K562 (cell line): ENCODE results near the gene PLPP7. TPM values are rescaled to one million over a fixed set of nuclear protein-coding genes. Genes with fewer than 3 reads are reported as not detected.

ENCODE experiments used
- ATAC-seq: fragments of 200-7000 bp; cut with Tn5 transposase; 3 replicates; pipeline ENCODE4 v1.9.1; 2020; ENCODE audit warnings: moderate library complexity
- BruUV-seq: library from RNA; stranded (reverse); fragments of 400-500 nt; replicated peaks from 2 replicates; lab custom pipeline; 2021; lab: Mats Ljungman, UMichigan
- CTCF ChIA-PET: fragments of 300-600 bp; formaldehyde crosslinking; extraction: SDS; loops from one replicate; lab custom pipeline; 2021; ENCODE audit warnings: low intra/inter-chr PET ratio; lab: Yijun Ruan, JAX
- POLR2A ChIA-PET: fragments of 300-600, 350-650 bp; sonication (Branson Sonifier 250); formaldehyde crosslinking; extraction: SDS; loops from one replicate; lab custom pipeline; 2021; ENCODE audit warnings: antibody characterized with exemption, inconsistent platforms; lab: Yijun Ruan, JAX
- DNase-seq, 4 experiments: peaks; one replicate each; pipeline versions ENCODE4 v3.0.0 to v3.0.0-alpha.2; 2011 to 2018; ENCODE audit warnings: low spot score in 3 of 4, mixed read lengths in 3 of 4; ENCODE audit errors: extremely low read depth in 1 of 4
- FAIRE-seq: peaks from 2 replicates; lab custom pipeline; 2011; peaks lifted over from hg19 to GRCh38; lab: Jason Lieb, UNC
- H2AFZ ChIP-seq: 2 replicates; pipeline ENCODE4 v1.6.0; 2011; ENCODE audit warnings: low read depth, low read length, control low read depth, inconsistent platforms
- H3K27ac ChIP-seq: fragments of 200-600 bp; 3 replicates; pipeline ENCODE4 v1.8.0; 2011; ENCODE audit warnings: low read depth, mild to moderate bottlenecking, control low read depth, inconsistent platforms, low read length, moderate library complexity, mixed read lengths; ENCODE audit errors: extremely low read depth
- H3K27me3 ChIP-seq, 2 experiments: fragments of 300-600 bp in 1 of 2; 2 replicates in 1 of 2; 3 replicates in 1 of 2; pipeline versions ENCODE4 v1.6.0 to v1.8.0; 2011; ENCODE audit warnings: inconsistent platforms in 2 of 2, low read length in 2 of 2, mild to moderate bottlenecking in 1 of 2, mixed read lengths in 1 of 2, moderate library complexity in 1 of 2; ENCODE audit not compliant: control insufficient read depth in 2 of 2, insufficient read depth in 2 of 2
- H3K36me3 ChIP-seq: fragments of 300-600 bp; 3 replicates; pipeline ENCODE4 v1.8.0; 2011; ENCODE audit warnings: mild to moderate bottlenecking, low read length, inconsistent platforms; ENCODE audit not compliant: control insufficient read depth, insufficient read depth
- H3K4me1 ChIP-seq, 2 experiments: fragments of 200-600 bp in 1 of 2; replicated peaks in 1 of 2; 2 replicates in 1 of 2; 3 replicates in 1 of 2; pipeline versions ENCODE4 v1.5.1 to v1.8.0; 2011; ENCODE audit warnings: inconsistent platforms in 2 of 2, low read length in 2 of 2, mild to moderate bottlenecking in 1 of 2, mixed read lengths in 1 of 2, moderate library complexity in 1 of 2; ENCODE audit not compliant: control insufficient read depth in 2 of 2, insufficient read depth in 2 of 2
- H3K4me2 ChIP-seq: 2 replicates; pipeline ENCODE4 v1.6.1; 2011; ENCODE audit warnings: low read length, control low read depth, inconsistent platforms, mixed read lengths; ENCODE audit not compliant: insufficient read depth
- H3K4me3 ChIP-seq: fragments of 200-600 bp; sonication (generic), shearing (Covaris generic); 2 replicates; pipeline ENCODE4 v1.5.1; 2016; ENCODE audit warnings: control low read depth, inconsistent platforms
- H3K79me2 ChIP-seq: fragments of 200-600 bp; 3 replicates; pipeline ENCODE4 v1.8.0; 2011; ENCODE audit warnings: low read length, inconsistent platforms; ENCODE audit not compliant: control insufficient read depth, insufficient read depth
- H3K9ac ChIP-seq, 2 experiments: 2 replicates each; pipeline versions ENCODE4 v1.6.0 to v1.6.1; 2011; ENCODE audit warnings: low read depth in 2 of 2, low read length in 2 of 2, control low read depth in 1 of 2, inconsistent platforms in 1 of 2, mild to moderate bottlenecking in 1 of 2, mixed read lengths in 1 of 2; ENCODE audit not compliant: insufficient read depth in 1 of 2
- H3K9me1 ChIP-seq: one replicate; pipeline ENCODE4 v1.6.0; 2011; ENCODE audit warnings: inconsistent platforms, mild to moderate bottlenecking, low read length, moderate library complexity; ENCODE audit not compliant: control insufficient read depth, insufficient read depth
- H3K9me3 ChIP-seq: replicated peaks from 2 replicates; pipeline ENCODE4 v1.5.1; 2011; ENCODE audit warnings: low read depth, low read length, inconsistent platforms; ENCODE audit not compliant: control insufficient read depth, insufficient read depth
- H4K20me1 ChIP-seq: replicated peaks from 2 replicates; pipeline ENCODE4 v1.6.1; 2011; ENCODE audit warnings: low read length, inconsistent platforms, mixed read lengths; ENCODE audit not compliant: control insufficient read depth, insufficient read depth
- ATF3 ChIP-seq, 2 experiments: fragments of 450-650 bp in 1 of 2; sonication (generic) in 1 of 2; formaldehyde crosslinking in 1 of 2; IDR thresholded peaks in 1 of 2; conservative IDR thresholded peaks in 1 of 2; 2 replicates each; pipeline versions ENCODE4 v1.6.1 to v1.8.1; 2016 to 2023; ENCODE audit warnings: mild to moderate bottlenecking in 2 of 2, moderate library complexity in 2 of 2, inconsistent platforms in 1 of 2, missing genetic modification reagents in 1 of 2
- CHD2 ChIP-seq: IDR thresholded peaks from 2 replicates; pipeline ENCODE4 v1.6.1; 2011; ENCODE audit warnings: low read depth, low read length
- E2F1 ChIP-seq: sonication (generic); formaldehyde crosslinking; IDR thresholded peaks from 2 replicates; pipeline ENCODE4 v1.8.1; 2023; ENCODE audit warnings: mild to moderate bottlenecking, missing genetic modification reagents, moderate library complexity
- ZNF253 ChIP-seq: fragments of 250-450 bp; sonication (Bioruptor Pico); conservative IDR thresholded peaks from 2 replicates; pipeline ENCODE4 v1.6.1; 2021; ENCODE audit warnings: mild to moderate bottlenecking
- WGBS: fragments of 100-300 bp; shearing (Covaris generic); methylation state at CpG from one replicate; pipeline ENCODE4 v1.1.6; 2016; ENCODE audit warnings: low coverage, mixed read lengths; ENCODE audit not compliant: insufficient coverage; ENCODE audit errors: missing lambda C conversion rate; 5-methylcytosine and 5-hydroxymethylcytosine counted together
- in situ Hi-C: fragments of 300-500 bp; cut with MboI; formaldehyde crosslinking; loops from 4 replicates; pipeline ENCODE4 v1.15.0; 2018; ENCODE audit warnings: inconsistent platforms, mixed read lengths
- intact Hi-C: fragments of 100-400 bp; cut with micrococcal nuclease; formaldehyde crosslinking; loops from 2 replicates; pipeline ENCODE4 v1.14.2; 2022
- polyA plus RNA-seq, 8 experiments: library from polyadenylated mRNA; depleted of rRNA in 4 of 8; stranded (reverse) in 5 of 8; unstranded in 3 of 8; fragments of >200 nt; fragmentation: Nextera tagmentation in 2 of 8; fragmentation: Illumina TruSeq in 1 of 8; extraction: Ambion mirVana in 2 of 8; extraction: Trizol in 1 of 8; gene quantifications; 2 replicates each; pipeline versions ENCODE4 v1.2.1 to v1.2.3, GENCODE V29; 2011 to 2014; ENCODE audit warnings: inconsistent platforms in 1 of 8, missing spikeins in 1 of 8
- total RNA-seq, 7 experiments: library from RNA; depleted of rRNA in 6 of 7; stranded (reverse); fragments of >200 nt in 6 of 7; fragmentation: Illumina TruSeq in 2 of 7; extraction: Trizol in 2 of 7; gene quantifications; 2 replicates each; pipeline versions ENCODE4 v1.2.1 to v1.2.3, GENCODE V29; 2011 to 2021; ENCODE audit warnings: low replicate concordance in 1 of 7

Gene PLPP7
- total and polyA plus RNA-seq, 9 of the 15 experiments (the other 6 are each of a cell fraction or from before 2014, with no cell fraction given), result 0.09 to 0.93 (median 0.18) TPM; not detected in 4

- no TSS peak for BruUV-seq
- WGBS, result 28% methylated on average over 22 of the region's 22 CpGs
- Histone ChIP-seq H3K79me2 (no peaks in the 10 kb centered on the region), H4K20me1 (no peaks in the 10 kb centered on the region), H3K9me1 (no peaks in the 10 kb centered on the region), H3K27me3 (peaks cover 0 to 13% of the 10 kb centered on the region in 2 experiments; a peak in 2 of 5 replicates), H3K27ac (no peak overlapping the region), H3K4me2 (no peak overlapping the region), H2AFZ (peak overlapping the region; percentile 14; the same call in 1 of the 2 replicates), H3K9ac (peak overlapping the region in 1 of 2 experiments; percentile 3; a peak in 1 of 4 replicates), H3K9me3 (peaks cover 3% of the 10 kb centered on the region; the same call in 1 of the 2 replicates), H3K4me1 (peaks cover under 1 to 25% of the 10 kb centered on the region in 2 experiments; a peak in 3 of 5 replicates), H3K4me3 (no peak overlapping the region), H3K36me3 (peaks cover 2% of the 10 kb centered on the region; the same call in 1 of the 3 replicates)
- TF ChIP-seq CHD2, result 0 out of 2 replicates have a peak, but pooled peaks have one; percentile 2
- no peak for TF ChIP-seq ZNF253 (CRISPR knock-in tag)
- peak; percentile 42; the same call in 1 of the 2 replicates for TF ChIP-seq E2F1 (CRISPR knock-in tag)
- TF ChIP-seq ATF3 (IDR thresholded peaks at IDR 0.05), result no peak
- 0 out of 2 replicates have a peak, but pooled peaks have one; percentile 43 for TF ChIP-seq ATF3 (CRISPR knock-in tag; conservative IDR thresholded peaks at IDR 0.05)
- ChIA-PET CTCF (no interaction called here), POLR2A (interaction anchor here (0.6 to 6.1 kb wide), 6 partner anchors 8 to 163 kb away, joined by 3 to 50 read pairs (median 8); no protein-coding TSS in a partner anchor)
- DNase-seq, result no peak
- no peak for FAIRE-seq
- peak; percentile 46 for ATAC-seq
- in situ Hi-C loops (no loop called here), intact Hi-C loops (no loop called here)
Measured at GRCh38 chr9:131240047-131240921, 49.2 kb upstream of the PLPP7 start.
